Upper lobe of right lung (tissue), 1 donor: Measurements from ENCODE around the gene TJP2. TPM values are rescaled to one million over a fixed set of nuclear protein-coding genes. Genes with fewer than 3 reads are reported as not detected.
"Not testable (repeated sequence)": the region's sequence is repeated elsewhere in the genome, so short reads cannot be mapped to it uniquely, and the experiment has no call there.

Experiments used
- ATAC-seq: fragments of 200-7000 bp; cut with Tn5 transposase; one replicate; pipeline ENCODE4 v1.9.1; 2020; ENCODE audit warnings: mild to moderate bottlenecking, moderate library complexity
- DNase-seq: peaks from one replicate; pipeline ENCODE4 v3.0.0-alpha.2; 2020
- H3K27ac ChIP-seq: fragments of 200-600 bp; one replicate; pipeline ENCODE4 v1.8.0; 2022
- H3K27me3 ChIP-seq: fragments of 200-600 bp; one replicate; pipeline ENCODE4 v1.8.0; 2022; ENCODE audit warnings: mild to moderate bottlenecking
- H3K36me3 ChIP-seq: fragments of 200-600 bp; one replicate; pipeline ENCODE4 v1.8.0; 2022
- H3K4me1 ChIP-seq: fragments of 200-600 bp; one replicate; pipeline ENCODE4 v1.8.0; 2022
- H3K4me3 ChIP-seq: fragments of 200-600 bp; one replicate; pipeline ENCODE4 v1.8.0; 2022; ENCODE audit warnings: mild to moderate bottlenecking
- H3K9me3 ChIP-seq: fragments of 200-600 bp; one replicate; pipeline ENCODE4 v1.8.0; 2022
- CTCF ChIP-seq: fragments of 200-600 bp; IDR thresholded peaks from one replicate; pipeline ENCODE4 v1.8.0; 2022; ENCODE audit warnings: antibody characterized with exemption
- intact Hi-C: fragments of 100-400 bp; cut with DNase I; formaldehyde crosslinking; loops from one replicate; pipeline ENCODE4 v1.11.0; 2022
- total RNA-seq: library from RNA; stranded (reverse); fragmentation: NEBNext Ultra II Directional; extraction: Animal tissue kit (Norgen Biotek cat#: 25700); gene quantifications from one replicate; pipeline ENCODE4 v1.2.1, GENCODE V29; 2021
- donor health status: DM: no; HTN: yes; CAD: no; lungs with severe emphysema.

Gene TJP2
- total RNA-seq, 1 donor from 2014 or later: 131 TPM

GRCh38 chr9:69303331-69303730 is 129.3 kb downstream of the TJP2 start:
- no peak for TF ChIP-seq CTCF
- no peak for ATAC-seq
- Histone ChIP-seq H3K27ac (no peak overlapping the region), H3K36me3 (no peaks in the 10 kb centered on the region), H3K4me1 (peaks cover 6% of the 10 kb centered on the region), H3K4me3 (no peak overlapping the region), H3K27me3 (no peaks in the 10 kb centered on the region), H3K9me3 (no peaks in the 10 kb centered on the region)
- DNase-seq: no peak
- intact Hi-C loops: no loop called here

- H3K36me3 ChIP-seq, H3K9me3 ChIP-seq, DNase-seq, intact Hi-C loops, H3K4me3 ChIP-seq, H3K27me3 ChIP-seq, H3K4me1 ChIP-seq, ATAC-seq: not testable (repeated sequence)
- H3K27ac ChIP-seq: peak overlapping the region; percentile 11
Observed at GRCh38 chr9:69306895-69307445, 132.9 kb downstream of the TJP2 start.

- Histone ChIP-seq H3K27ac (peak overlapping the region; percentile 11), H3K4me3 (no peak overlapping the region), H3K9me3 (no peaks in the 10 kb centered on the region), H3K27me3 (no peaks in the 10 kb centered on the region), H3K4me1 (peaks cover 6% of the 10 kb centered on the region), H3K36me3 (no peaks in the 10 kb centered on the region)
- intact Hi-C loops: no loop called here
- no peak for DNase-seq
- peak; percentile 8 for TF ChIP-seq CTCF
- peak; percentile 93 for ATAC-seq
Observed at GRCh38 chr9:69307446-69308205, 133.5 kb downstream of the TJP2 start.

- Histone ChIP-seq H3K9me3 (no peaks in the 10 kb centered on the region), H3K27me3 (no peaks in the 10 kb centered on the region), H3K36me3 (no peaks in the 10 kb centered on the region), H3K27ac (no peak overlapping the region), H3K4me1 (peaks cover 6% of the 10 kb centered on the region), H3K4me3 (no peak overlapping the region)
- intact Hi-C loops: no loop called here
- no peak for TF ChIP-seq CTCF
- no peak for ATAC-seq
- DNase-seq: no peak
Observed at GRCh38 chr9:69308206-69308931, 134.3 kb downstream of the TJP2 start.

- ATAC-seq (no peak), DNase-seq (no peak)
- no peak for TF ChIP-seq CTCF
- Histone ChIP-seq H3K36me3 (no peaks in the 10 kb centered on the region), H3K9me3 (no peaks in the 10 kb centered on the region), H3K27me3 (no peaks in the 10 kb centered on the region), H3K27ac (no peak overlapping the region), H3K4me1 (no peaks in the 10 kb centered on the region), H3K4me3 (no peak overlapping the region)
- intact Hi-C loops: no loop called here
Observed at GRCh38 chr9:69313175-69313574, 139.1 kb downstream of the TJP2 start.

- no peak overlapping the region for H3K27ac ChIP-seq
- H3K36me3 ChIP-seq: no peaks in the 10 kb centered on the region
- ATAC-seq: no peak
- no peak overlapping the region for H3K4me3 ChIP-seq
- TF ChIP-seq CTCF: no peak
- DNase-seq: no peak
- intact Hi-C loops: no loop called here
- no peaks in the 10 kb centered on the region for H3K9me3 ChIP-seq
- no peaks in the 10 kb centered on the region for H3K4me1 ChIP-seq
- H3K27me3 ChIP-seq: no peaks in the 10 kb centered on the region
Observed at GRCh38 chr9:69314547-69314946, 140.5 kb downstream of the TJP2 start.
